HG03565 (cell line): ENCODE measurements around the gene ZBTB46.

Experiments
- ATAC-seq: cut with Tn5 transposase; IDR thresholded peaks from one replicate; pipeline ENCODE4 v1.9.1; 2021; ENCODE audit warnings: mild to moderate bottlenecking, moderate library complexity; ENCODE audit not compliant: unreplicated experiment

ZBTB46 gene

DNA sequence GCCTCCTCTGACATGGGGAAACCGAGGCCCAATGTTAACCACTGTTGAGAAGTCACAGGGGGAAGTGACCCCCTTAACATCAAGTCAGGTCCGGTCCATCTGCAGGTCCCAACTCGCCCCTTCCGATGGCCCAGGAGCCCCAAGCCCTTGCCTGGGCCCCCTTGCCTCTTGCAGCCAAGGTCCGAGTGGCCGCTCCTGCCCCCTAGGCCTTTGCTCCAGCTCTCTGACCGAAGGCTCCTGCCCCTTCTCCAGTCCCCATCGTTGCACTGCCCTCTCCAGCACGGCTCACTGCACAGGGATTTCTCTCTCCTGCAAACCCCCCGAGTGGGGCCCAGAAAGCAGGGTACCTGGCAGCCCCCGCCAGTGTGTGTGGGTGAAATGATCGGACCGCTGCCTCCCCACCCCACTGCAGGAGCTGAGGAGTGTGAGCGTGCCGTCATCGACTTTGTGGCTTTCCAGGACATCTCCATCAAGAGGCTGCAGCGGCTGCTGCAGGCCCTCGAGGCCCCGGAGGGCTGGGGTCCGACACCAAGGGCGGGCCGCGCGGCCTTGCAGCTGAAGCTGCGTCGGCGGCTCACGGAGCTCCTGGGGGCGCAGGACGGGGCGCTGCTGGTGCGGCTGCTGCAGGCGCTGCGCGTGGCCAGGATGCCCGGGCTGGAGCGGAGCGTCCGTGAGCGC lies 133.1 kb downstream of the ZBTB46 start:
- no peak for ATAC-seq

DNA sequence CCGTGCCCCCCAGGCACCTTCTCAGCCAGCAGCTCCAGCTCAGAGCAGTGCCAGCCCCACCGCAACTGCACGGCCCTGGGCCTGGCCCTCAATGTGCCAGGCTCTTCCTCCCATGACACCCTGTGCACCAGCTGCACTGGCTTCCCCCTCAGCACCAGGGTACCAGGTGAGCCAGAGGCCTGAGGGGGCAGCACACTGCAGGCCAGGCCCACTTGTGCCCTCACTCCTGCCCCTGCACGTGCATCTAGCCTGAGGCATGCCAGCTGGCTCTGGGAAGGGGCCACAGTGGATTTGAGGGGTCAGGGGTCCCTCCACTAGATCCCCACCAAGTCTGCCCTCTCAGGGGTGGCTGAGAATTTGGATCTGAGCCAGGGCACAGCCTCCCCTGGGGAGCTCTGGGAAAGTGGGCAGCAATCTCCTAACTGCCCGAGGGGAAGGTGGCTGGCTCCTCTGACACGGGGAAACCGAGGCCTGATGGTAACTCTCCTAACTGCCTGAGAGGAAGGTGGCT lies 133.7 kb downstream of the ZBTB46 start:
- no peak for ATAC-seq

- no peak for ATAC-seq
Measured at GRCh38 chr20:63696628-63697356, 134.3 kb downstream of the ZBTB46 start, which contains the start of gene TNFRSF6B. Gene TNFRSF6B, plus strand, starts transcription at chr20:63696652. Its CDS starts 116 bp downstream, at chr20:63696768.

- no peak for ATAC-seq
Measured at GRCh38 chr20:63696306-63696627, 134.8 kb downstream of the ZBTB46 start.

DNA sequence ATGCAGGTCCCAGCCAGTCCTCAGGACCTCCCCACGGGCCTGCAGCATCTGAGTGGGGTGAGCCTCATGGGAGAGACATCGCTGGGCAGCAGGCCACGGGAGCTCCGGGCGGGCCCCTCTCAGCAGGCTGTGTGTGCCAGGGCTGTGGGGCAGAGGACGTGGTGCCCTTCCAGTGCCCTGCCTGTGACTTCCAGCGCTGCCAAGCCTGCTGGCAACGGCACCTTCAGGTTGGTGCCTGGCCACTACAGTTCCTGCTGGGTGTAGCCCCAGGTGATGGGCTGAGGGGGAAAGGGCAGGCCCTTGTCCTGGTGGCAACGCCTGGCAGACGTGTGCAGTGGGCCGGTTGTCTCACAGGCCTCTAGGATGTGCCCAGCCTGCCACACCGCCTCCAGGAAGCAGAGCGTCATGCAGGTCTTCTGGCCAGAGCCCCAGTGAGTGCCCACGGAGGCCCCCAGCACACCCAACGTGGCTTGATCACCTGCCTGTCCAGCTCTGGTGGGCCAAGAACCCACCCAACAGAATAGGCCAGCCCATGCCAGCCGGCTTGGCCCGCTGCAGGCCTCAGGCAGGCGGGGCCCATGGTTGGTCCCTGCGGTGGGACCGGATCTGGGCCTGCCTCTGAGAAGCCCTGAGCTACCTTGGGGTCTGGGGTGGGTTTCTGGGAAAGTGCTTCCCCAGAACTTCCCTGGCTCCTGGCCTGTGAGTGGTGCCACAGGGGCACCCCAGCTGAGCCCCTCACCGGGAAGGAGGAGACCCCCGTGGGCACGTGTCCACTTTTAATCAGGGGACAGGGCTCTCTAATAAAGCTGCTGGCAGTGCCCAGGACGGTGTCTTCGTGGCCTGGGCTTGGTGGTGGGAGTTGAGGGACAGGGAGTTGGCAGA lies 135.4 kb downstream of the ZBTB46 start:
- no peak for ATAC-seq

GRCh38 chr20:63694584-63695423 lies 136.3 kb downstream of the ZBTB46 start:
- ATAC-seq, result no peak

GRCh38 chr20:63693733-63694583 lies 137.1 kb downstream of the ZBTB46 start:
- ATAC-seq, result no peak
